ENCODE measurements around the gene DRC1. TPM values are rescaled to one million over a fixed set of nuclear protein-coding genes. Genes with fewer than 3 reads are reported as not detected.

The DRC1 gene
- polyA plus RNA-seq, 1 donor from 2014 or later: 0.16 TPM

DNA sequence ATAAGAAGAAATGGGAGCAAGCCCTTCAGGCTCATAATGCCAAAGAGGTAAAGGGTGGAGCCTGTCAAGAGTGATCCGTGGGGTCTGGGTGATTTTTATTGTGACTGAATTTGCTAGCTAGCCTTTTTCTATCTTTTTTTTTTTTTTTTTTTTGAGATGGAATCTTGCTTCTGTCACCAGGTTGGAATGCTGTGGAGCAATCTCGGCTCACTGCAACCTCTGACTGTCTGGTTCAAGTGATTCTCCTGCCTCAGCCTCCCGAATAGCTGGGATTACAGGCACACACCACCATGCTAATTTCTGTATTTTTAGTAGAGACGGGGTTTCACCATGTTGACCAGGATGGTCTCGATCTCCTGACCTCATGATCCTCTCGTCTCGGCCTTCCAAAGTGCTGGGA lies 29.1 kb downstream of the DRC1 start:
- TF ChIP-seq SMC3 (conservative IDR thresholded peaks at IDR 0.05; ENCODE audit: poor library complexity) (no peak), EZH2 (IDR thresholded peaks at IDR 0.05; ENCODE audit: borderline replicate concordance, insufficient read depth, low read length, poor library complexity, severe bottlenecking) (no peak), RAD21 (conservative IDR thresholded peaks at IDR 0.05) (no peak), TAF1 (IDR thresholded peaks at IDR 0.05; ENCODE audit: low read depth) (no peak), MXI1 (conservative IDR thresholded peaks at IDR 0.05; ENCODE audit: poor library complexity, severe bottlenecking) (no peak), EP300 (conservative IDR thresholded peaks at IDR 0.05; ENCODE audit: poor library complexity, severe bottlenecking) (no peak), POLR2AphosphoS5 (IDR thresholded peaks at IDR 0.05) (no peak)
- TF ChIP-seq, protein P1, sequence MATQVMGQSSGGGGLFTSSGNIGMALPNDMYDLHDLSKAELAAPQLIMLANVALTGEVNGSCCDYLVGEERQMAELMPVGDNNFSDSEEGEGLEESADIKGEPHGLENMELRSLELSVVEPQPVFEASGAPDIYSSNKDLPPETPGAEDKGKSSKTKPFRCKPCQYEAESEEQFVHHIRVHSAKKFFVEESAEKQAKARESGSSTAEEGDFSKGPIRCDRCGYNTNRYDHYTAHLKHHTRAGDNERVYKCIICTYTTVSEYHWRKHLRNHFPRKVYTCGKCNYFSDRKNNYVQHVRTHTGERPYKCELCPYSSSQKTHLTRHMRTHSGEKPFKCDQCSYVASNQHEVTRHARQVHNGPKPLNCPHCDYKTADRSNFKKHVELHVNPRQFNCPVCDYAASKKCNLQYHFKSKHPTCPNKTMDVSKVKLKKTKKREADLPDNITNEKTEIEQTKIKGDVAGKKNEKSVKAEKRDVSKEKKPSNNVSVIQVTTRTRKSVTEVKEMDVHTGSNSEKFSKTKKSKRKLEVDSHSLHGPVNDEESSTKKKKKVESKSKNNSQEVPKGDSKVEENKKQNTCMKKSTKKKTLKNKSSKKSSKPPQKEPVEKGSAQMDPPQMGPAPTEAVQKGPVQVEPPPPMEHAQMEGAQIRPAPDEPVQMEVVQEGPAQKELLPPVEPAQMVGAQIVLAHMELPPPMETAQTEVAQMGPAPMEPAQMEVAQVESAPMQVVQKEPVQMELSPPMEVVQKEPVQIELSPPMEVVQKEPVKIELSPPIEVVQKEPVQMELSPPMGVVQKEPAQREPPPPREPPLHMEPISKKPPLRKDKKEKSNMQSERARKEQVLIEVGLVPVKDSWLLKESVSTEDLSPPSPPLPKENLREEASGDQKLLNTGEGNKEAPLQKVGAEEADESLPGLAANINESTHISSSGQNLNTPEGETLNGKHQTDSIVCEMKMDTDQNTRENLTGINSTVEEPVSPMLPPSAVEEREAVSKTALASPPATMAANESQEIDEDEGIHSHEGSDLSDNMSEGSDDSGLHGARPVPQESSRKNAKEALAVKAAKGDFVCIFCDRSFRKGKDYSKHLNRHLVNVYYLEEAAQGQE (IDR thresholded peaks at IDR 0.05; ENCODE audit: borderline replicate concordance): no peak
- TF ChIP-seq, protein P2, sequence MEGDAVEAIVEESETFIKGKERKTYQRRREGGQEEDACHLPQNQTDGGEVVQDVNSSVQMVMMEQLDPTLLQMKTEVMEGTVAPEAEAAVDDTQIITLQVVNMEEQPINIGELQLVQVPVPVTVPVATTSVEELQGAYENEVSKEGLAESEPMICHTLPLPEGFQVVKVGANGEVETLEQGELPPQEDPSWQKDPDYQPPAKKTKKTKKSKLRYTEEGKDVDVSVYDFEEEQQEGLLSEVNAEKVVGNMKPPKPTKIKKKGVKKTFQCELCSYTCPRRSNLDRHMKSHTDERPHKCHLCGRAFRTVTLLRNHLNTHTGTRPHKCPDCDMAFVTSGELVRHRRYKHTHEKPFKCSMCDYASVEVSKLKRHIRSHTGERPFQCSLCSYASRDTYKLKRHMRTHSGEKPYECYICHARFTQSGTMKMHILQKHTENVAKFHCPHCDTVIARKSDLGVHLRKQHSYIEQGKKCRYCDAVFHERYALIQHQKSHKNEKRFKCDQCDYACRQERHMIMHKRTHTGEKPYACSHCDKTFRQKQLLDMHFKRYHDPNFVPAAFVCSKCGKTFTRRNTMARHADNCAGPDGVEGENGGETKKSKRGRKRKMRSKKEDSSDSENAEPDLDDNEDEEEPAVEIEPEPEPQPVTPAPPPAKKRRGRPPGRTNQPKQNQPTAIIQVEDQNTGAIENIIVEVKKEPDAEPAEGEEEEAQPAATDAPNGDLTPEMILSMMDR (IDR thresholded peaks at IDR 0.05; ENCODE audit: poor library complexity, severe bottlenecking): no peak
- no peak overlapping the region for H3K27ac ChIP-seq (ENCODE audit: low read length)
- H3K36me3 ChIP-seq (ENCODE audit: insufficient read depth, low read length): no peaks in the 10 kb centered on the region

DNA sequence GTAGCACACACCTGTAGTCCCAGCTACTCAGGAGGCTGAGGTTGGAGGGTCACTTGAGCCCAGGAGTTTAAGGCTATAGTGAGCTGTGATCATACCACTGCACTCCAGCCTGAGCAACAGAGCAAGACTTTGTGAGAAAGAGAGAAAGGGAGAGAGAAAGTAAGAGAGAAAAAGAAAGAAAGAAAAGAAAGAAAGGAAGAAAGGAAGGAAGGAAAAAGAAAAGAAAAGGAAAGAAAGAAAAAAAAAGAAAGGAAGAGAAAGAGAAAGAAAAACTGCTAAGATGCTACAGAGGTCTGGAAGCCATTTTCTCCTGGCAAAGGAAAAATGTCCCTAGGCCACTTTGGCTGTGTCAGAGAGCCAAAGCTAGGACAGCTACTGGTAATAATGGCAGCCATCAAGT lies 30.6 kb downstream of the DRC1 start:
- H3K9ac ChIP-seq (ENCODE audit: low read length): no peak overlapping the region
- no peak overlapping the region for H3K4me2 ChIP-seq (ENCODE audit: low read length)
- H3K27ac ChIP-seq (ENCODE audit: low read length): no peak overlapping the region
- H3K36me3 ChIP-seq (ENCODE audit: insufficient read depth, low read length): no peaks in the 10 kb centered on the region
- no peak for TF ChIP-seq RAD21 (conservative IDR thresholded peaks at IDR 0.05)
- TF ChIP-seq MXI1 (conservative IDR thresholded peaks at IDR 0.05; ENCODE audit: poor library complexity, severe bottlenecking): no peak
- TF ChIP-seq, protein P1 (IDR thresholded peaks at IDR 0.05; ENCODE audit: borderline replicate concordance): no peak
- TF ChIP-seq EP300 (conservative IDR thresholded peaks at IDR 0.05; ENCODE audit: poor library complexity, severe bottlenecking): no peak
- no peak for TF ChIP-seq EZH2 (IDR thresholded peaks at IDR 0.05; ENCODE audit: borderline replicate concordance, insufficient read depth, low read length, poor library complexity, severe bottlenecking)
- no peak for TF ChIP-seq POLR2AphosphoS5 (IDR thresholded peaks at IDR 0.05)
- no peak for TF ChIP-seq SMC3 (conservative IDR thresholded peaks at IDR 0.05; ENCODE audit: poor library complexity)
- TF ChIP-seq TAF1 (IDR thresholded peaks at IDR 0.05; ENCODE audit: low read depth): no peak
- TF ChIP-seq, protein P2 (IDR thresholded peaks at IDR 0.05; ENCODE audit: poor library complexity, severe bottlenecking): no peak
- no peaks in the 10 kb centered on the region for H3K27me3 ChIP-seq (ENCODE audit: insufficient read depth, low read depth, low read length)
- H3K4me3 ChIP-seq (ENCODE audit: low read length): no peak overlapping the region
- no peak overlapping the region for H2AFZ ChIP-seq (ENCODE audit: low read depth, low read length)
- H3K9me3 ChIP-seq (ENCODE audit: low read length): no peaks in the 10 kb centered on the region
- H4K20me1 ChIP-seq (ENCODE audit: insufficient read depth): no peaks in the 10 kb centered on the region
- H3K79me2 ChIP-seq (replicated peaks; ENCODE audit: insufficient read depth, low read length): no peaks in the 10 kb centered on the region
- no peaks in the 10 kb centered on the region for H3K9me2 ChIP-seq (ENCODE audit: insufficient read depth, low read length)
- no peaks in the 10 kb centered on the region for H3F3A ChIP-seq (ENCODE audit: insufficient read depth, low read length, poor library complexity, severe bottlenecking)

More for the DNA sequence above, 29.1 kb downstream of the DRC1 start:
- no peaks in the 10 kb centered on the region for H3F3A ChIP-seq (ENCODE audit: insufficient read depth, low read length, poor library complexity, severe bottlenecking)
- H3K9me3 ChIP-seq (ENCODE audit: low read length): no peaks in the 10 kb centered on the region
- H2AFZ ChIP-seq (ENCODE audit: low read depth, low read length): no peak overlapping the region
- no peaks in the 10 kb centered on the region for H3K79me2 ChIP-seq (replicated peaks; ENCODE audit: insufficient read depth, low read length)
- H4K20me1 ChIP-seq (ENCODE audit: insufficient read depth): no peaks in the 10 kb centered on the region
- H3K27me3 ChIP-seq (ENCODE audit: insufficient read depth, low read depth, low read length): no peaks in the 10 kb centered on the region
- H3K9ac ChIP-seq (ENCODE audit: low read length): no peak overlapping the region
- H3K9me2 ChIP-seq (ENCODE audit: insufficient read depth, low read length): no peaks in the 10 kb centered on the region
- H3K4me2 ChIP-seq (ENCODE audit: low read length): no peak overlapping the region
- no peak overlapping the region for H3K4me3 ChIP-seq (ENCODE audit: low read length)

Data from neural cell (in vitro differentiated cells).